KOPT-K1 (cell line): ENCODE results near the gene CEND1.

Source experiments
- H3K27ac ChIP-seq: fragments of 200-600 bp; sonication (generic); 2 replicates; pipeline ENCODE4 v1.5.1; 2016; ENCODE audit warnings: antibody characterized with exemption, mild to moderate bottlenecking, low read depth, low read length; ENCODE audit not compliant: poor library complexity, severe bottlenecking
- H3K36me3 ChIP-seq: fragments of 200-600 bp; sonication (generic); 2 replicates; pipeline ENCODE4 v1.5.1; 2017; ENCODE audit warnings: antibody characterized with exemption, mild to moderate bottlenecking, low read length, moderate library complexity; ENCODE audit not compliant: insufficient read depth
- H3K9me3 ChIP-seq: fragments of 200-600 bp; sonication (generic); 2 replicates; pipeline ENCODE4 v1.5.1; 2017; ENCODE audit warnings: antibody characterized with exemption, low read length, mild to moderate bottlenecking; ENCODE audit not compliant: insufficient read depth, poor library complexity, severe bottlenecking

CEND1 gene

DNA sequence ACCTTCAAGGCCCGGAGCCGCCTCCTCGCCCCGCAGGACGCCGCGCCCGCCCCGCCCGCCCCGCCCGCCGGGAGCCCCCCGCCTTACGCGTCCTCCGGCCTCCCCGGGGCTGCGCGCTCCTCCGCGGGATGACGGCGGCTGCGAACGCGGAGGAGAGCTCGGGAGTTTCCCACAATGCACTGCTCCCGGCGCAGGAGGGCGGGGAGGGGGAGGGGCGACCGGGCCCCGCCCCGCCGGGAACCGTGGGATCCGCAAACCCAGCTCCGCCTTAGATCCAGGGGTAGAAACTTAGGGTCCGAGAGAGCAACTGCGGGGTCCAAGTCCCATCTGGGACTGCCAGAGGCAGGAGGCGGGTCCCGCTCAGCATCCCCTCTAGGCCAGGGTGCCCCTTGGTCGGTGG lies at the start of gene CEND1:
Gene CEND1, minus strand, starts transcription at position 148 of the 400 bp plus-strand sequence. CDS start 1,514 bp downstream, outside the sequence.
- H3K9me3 ChIP-seq, result no peaks in the 10 kb centered on the region
- peaks cover 40% of the 10 kb centered on the region; the same call in 1 of the 2 replicates for H3K36me3 ChIP-seq
- no peak within 1 kb of the TSS for H3K27ac ChIP-seq

DNA sequence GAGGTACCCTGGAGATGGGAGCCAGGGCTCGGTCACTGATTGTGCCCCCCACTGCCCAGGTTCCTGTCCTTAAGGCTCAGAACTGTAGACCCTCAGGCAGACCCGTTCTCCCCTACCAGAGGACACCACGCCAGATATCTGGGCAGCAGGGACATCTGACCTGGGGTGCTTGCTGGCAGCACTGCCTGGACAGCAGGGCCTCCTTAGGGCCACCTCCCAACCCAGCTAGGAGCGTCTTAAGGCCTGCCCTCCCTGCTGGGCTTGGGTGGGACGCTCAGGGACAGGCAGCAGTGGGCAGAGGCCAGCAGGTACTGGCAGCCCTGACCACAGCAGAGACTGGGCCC lies 49.4 kb upstream of the CEND1 start:
- peaks cover 47% of the 10 kb centered on the region for H3K36me3 ChIP-seq

DNA sequence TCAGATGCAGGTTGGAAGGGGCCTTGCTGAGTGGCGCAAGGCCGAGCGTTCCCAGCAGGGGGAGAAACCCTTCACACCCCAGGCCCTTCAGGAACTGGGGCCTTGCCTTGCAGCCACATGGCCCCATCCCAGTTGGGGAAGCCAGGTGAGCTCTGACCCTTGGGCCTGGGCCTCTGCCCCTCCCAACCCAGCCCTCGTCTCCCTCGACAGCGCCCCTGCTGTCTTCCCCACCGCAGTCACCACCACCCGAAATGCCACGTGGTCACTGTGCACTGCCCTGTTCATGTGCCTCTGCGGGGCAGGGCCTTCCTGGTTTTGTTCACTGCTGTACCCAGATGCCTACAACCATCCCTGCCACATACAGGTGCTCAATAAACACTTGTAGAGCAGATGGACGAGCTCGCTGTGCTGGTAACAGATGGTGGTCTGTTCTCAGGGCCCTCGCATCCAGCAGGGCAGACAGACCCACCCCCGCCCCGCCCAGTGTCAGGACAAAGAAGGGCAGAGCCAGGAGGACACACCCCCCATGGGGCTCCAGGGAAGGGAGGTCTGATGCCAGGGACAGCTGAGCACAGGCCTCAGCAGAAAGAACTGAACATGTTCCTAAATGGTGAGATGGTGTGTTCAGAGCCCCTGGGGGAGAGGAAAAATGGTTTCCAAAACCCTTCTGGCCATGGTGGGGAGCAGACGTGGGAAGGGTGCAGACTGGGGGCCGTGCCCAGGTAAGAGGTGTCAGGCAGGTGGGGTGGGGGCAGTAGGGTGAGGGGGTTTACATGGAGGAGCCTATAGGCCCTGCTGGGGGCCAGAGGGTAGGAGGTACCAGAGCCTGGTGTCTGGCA lies 48.8 kb upstream of the CEND1 start:
- H3K27ac ChIP-seq, result no peak overlapping the region
- H3K36me3 ChIP-seq, result peaks cover 47% of the 10 kb centered on the region
- H3K9me3 ChIP-seq, result no peaks in the 10 kb centered on the region

More for the DNA sequence above, 49.4 kb upstream of the CEND1 start:
- H3K9me3 ChIP-seq, result no peaks in the 10 kb centered on the region
- no peak overlapping the region for H3K27ac ChIP-seq

DNA sequence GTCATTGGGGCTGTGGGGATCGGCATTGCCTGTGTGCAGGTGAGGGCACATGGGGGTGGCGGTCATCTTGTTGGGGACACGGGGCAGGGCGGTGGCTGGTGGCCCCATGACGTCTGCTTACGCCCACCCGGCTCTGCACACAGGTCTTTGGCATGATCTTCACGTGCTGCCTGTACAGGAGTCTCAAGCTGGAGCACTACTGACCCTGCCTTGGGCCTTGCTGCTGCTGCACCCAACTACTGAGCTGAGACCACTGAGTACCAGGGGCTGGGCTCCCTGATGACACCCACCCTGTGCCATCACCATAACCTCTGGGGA lies 48.1 kb upstream of the CEND1 start:
- Histone ChIP-seq H3K36me3 (peaks cover 47% of the 10 kb centered on the region), H3K9me3 (no peaks in the 10 kb centered on the region), H3K27ac (no peak overlapping the region)

DNA sequence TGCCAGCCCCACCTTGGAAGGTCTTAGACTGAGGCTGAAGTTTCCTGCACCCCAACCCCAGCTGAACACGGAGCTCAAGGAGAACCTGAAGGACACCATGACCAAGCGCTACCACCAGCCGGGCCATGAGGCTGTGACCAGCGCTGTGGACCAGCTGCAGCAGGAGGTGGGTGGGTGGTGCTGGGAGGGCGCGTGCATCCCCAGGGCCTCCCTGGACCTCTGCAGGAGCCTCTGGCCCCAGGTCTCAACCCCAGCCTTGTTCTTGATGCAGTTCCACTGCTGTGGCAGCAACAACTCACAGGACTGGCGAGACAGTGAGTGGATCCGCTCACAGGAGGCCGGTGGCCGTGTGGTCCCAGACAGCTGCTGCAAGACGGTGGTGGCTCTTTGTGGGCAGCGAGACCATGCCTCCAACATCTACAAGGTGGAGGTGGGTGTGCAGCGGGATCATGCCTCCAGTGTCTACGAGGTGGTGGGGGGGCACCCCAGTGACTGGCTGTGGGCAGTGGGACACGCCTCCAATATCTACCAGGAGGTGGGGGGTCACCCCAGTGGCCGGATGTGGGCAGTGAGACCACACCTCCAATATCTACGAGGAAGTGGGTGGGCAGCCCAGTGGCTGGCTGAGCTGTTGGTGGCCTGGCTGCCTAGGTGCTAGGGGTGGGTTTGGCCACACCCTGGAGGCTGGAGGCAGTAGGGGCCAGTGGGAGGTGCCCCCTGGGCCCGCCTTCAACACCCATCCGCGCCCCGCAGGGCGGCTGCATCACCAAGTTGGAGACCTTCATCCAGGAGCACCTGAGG lies 47.5 kb upstream of the CEND1 start:
- no peaks in the 10 kb centered on the region for H3K9me3 ChIP-seq
- H3K36me3 ChIP-seq, result peaks cover 47% of the 10 kb centered on the region
- no peak overlapping the region for H3K27ac ChIP-seq

DNA sequence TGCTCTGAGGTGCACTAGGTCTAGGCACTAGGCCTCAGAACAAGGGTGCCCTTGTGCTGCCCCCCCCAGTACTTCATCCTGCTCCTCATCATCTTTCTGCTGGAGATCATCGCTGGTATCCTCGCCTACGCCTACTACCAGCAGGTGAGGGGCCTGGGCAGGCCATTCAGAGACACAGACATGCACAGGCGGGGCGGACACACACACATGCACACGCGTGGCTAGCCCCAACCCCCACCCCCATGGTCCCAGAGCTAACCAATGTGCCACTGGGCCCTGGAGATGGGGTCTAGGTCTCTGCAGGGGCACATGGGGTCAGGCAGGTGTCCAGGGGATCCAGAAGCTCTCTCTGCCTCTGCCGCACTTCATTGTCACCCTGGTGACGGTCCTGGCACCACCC lies 46.8 kb upstream of the CEND1 start:
- H3K36me3 ChIP-seq, result peaks cover 47% of the 10 kb centered on the region
- H3K9me3 ChIP-seq, result no peaks in the 10 kb centered on the region
- no peak overlapping the region for H3K27ac ChIP-seq

DNA sequence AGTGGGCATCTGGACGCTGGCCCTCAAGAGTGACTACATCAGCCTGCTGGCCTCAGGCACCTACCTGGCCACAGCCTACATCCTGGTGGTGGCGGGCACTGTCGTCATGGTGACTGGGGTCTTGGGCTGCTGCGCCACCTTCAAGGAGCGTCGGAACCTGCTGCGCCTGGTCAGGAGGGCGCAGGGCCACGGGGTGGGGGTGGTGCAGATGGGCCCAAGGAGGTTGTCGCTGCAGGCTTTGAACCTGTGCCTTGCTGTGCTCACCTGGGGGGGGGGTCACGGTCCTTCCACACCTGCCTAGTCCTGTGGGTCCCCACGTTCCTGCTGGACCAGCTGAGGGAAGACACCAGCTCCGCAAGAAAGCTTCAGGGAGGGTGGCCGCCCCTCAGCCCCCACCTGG lies 46.4 kb upstream of the CEND1 start:
- H3K27ac ChIP-seq, result no peak overlapping the region
- H3K36me3 ChIP-seq, result peaks cover 47% of the 10 kb centered on the region
- no peaks in the 10 kb centered on the region for H3K9me3 ChIP-seq

DNA sequence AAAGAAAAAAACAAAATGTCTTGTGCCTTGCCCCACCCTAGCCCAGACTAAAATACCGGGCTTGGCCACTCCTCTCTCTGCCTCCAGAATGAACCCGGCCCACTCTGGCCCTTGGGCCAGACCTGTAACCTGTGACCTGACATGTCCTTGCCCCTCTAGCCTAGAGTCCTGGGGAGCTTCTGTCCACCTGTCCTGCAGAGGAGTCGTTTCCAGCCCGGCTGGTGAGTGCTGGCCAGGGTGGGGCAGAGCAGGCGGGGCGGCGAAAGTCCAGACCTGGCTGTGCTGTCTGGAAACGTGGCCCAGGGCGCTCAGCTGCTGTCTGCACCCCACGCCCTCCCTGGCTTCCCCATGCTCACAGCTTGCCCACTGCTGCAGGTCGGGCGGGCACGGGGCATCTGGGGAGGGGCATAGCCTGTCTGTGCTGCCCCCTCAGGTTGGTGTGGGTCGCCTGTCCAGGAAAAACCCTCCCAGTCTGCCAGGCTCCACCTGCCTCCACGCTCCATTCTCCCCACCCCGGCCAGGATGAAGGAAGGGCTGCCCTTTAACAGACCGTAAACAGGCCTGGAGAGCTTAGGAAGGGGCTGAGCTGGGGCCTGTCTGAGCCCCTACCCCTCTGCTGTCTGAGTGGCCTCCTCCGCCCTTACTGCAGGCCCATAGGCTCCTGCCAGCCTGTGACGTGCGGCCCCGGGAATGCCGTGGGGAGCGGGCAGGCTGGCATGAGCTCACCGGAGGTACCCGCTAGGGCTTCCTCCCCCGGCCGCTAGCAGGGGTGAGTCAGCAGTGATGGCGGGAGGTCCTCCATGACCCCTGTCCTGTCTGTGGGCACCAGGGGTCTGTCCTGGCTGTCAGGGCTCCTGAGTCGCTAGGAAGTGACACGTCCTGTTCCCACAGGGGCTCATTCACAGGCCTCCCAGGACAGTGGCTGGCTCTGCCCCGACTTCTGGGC lies 44.8 kb upstream of the CEND1 start:
- no peak overlapping the region for H3K27ac ChIP-seq
- H3K9me3 ChIP-seq, result no peaks in the 10 kb centered on the region
- H3K36me3 ChIP-seq, result peaks cover 33% of the 10 kb centered on the region

DNA sequence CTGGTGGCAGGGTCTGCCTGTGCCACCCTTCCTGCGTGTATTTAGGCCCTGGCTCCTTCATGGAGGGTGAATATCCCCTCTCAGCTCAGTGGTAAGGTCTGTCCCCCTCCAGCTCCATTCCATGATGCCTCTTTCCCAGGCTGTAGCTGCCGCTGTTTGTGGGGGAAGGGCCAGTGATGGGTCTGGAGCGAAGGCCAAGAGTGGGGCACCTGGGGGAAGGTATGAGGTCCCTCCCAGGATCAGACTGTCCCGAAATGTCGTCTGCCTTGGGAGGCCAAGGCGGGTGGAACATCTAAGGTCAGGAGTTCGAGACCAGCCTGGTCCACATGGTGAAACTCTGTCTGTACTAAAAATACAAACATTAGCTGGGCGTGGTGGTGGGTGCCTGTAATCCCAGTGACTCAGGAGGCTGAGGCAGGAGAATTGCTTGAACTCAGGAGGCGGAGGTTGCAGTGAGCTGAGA lies 44.0 kb upstream of the CEND1 start:
- H3K9me3 ChIP-seq, result no peaks in the 10 kb centered on the region
- H3K27ac ChIP-seq, result no peak overlapping the region
- H3K36me3 ChIP-seq, result peaks cover 25% of the 10 kb centered on the region

DNA sequence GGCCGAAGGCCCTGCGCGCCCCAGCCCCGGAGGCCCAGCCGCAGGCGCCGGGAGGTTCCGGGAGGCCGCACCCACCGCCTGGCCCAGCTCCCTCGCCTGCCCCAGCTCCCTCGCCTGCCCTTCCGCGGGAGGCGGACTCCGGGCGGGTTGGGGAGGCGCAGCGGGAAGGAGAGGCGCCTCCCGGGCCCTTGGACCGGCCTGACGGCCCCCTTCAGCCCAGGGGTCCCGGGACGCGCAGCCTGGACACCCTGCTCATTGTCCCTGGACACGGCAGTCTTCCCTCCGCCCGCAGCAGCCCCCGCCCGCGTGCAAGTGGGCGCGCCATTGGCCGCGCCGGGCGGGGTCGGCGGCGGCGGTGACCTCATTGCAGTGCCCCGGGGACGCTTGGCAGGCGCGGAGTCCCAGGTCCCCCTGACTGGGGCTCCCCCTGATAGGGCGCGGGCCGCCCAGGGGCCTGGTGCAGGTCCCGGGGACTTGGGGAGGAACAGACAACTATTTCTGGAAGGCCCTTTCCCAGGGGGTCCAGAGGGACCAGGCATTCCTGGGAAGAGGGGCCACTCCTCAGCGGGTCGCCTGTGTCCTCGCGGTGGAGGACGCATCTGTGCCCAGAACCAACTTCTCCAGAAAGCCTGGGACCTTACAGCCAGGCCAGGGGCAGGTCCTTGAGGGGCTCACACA lies 43.4 kb upstream of the CEND1 start:
- no peak overlapping the region for H3K27ac ChIP-seq
- no peaks in the 10 kb centered on the region for H3K9me3 ChIP-seq
- H3K36me3 ChIP-seq, result peaks cover 19% of the 10 kb centered on the region; the same call in 1 of the 2 replicates

DNA sequence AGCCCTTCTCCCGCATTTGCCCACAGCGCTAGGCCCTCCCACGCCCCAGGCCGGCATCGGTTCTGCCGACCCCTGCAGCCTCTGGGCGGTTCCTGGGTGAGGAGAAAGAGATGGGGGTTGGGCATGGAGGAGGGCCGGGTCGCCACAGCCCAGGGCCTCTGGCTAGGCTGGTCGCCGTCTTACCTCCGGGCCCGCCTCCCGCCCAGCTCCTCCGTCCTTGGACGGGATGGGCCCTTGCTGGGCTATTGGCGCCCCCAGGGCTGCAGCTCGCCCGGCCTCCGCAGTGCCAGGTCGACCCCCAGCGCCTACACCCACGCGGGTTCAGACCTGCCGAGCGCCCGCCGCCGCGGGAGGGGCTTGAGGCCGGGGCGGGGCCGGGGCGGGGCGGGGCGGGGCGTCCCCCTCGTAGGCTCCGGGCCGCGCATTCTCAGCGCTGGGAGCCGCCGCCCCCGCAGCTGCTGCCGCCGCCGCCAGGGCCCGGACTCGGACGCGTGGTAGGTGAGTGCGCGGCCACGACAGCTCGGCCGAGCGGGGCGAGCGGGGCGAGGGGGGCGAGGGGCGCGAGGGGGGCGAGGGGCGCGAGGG lies 42.7 kb upstream of the CEND1 start, which contains the start of gene CD151:
Gene CD151, plus strand, starts transcription at position 424 of the 585 bp plus-strand sequence. CDS start 3,118 bp downstream, outside the sequence.
- Histone ChIP-seq H3K27ac (no peak within 1 kb of the TSS), H3K36me3 (peaks cover 13% of the 10 kb centered on the region; the same call in 1 of the 2 replicates), H3K9me3 (no peaks in the 10 kb centered on the region)

DNA sequence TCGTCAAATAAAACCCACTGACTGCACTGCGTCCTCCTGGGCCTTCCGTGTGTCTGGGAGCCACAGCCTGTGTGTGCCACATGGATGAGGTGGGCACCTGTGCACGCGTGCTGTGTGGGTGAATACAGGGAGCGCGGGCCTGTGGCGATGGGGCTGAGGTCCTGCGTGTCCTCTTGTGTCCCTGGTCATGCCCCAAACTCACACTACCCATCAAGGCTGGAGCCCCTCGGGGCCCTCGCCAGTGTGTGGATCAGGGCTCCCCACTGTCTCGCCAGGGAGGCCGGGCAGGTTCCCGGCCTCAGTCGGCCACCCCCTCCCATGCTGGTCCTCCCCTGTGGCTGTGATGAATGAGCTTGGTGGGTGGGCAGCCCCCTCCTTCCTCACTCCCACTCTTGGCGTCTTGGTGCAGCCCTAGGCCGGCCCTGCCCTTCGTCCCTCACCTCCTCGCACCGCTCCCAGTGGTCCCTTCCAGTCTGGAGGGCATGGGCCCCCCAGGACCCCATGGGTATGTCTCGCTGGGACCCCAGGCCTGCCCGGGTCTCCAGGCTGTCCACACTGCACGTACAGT lies 42.2 kb upstream of the CEND1 start:
- Histone ChIP-seq H3K9me3 (no peaks in the 10 kb centered on the region), H3K27ac (no peak overlapping the region), H3K36me3 (peaks cover 7% of the 10 kb centered on the region; the same call in 1 of the 2 replicates)

DNA sequence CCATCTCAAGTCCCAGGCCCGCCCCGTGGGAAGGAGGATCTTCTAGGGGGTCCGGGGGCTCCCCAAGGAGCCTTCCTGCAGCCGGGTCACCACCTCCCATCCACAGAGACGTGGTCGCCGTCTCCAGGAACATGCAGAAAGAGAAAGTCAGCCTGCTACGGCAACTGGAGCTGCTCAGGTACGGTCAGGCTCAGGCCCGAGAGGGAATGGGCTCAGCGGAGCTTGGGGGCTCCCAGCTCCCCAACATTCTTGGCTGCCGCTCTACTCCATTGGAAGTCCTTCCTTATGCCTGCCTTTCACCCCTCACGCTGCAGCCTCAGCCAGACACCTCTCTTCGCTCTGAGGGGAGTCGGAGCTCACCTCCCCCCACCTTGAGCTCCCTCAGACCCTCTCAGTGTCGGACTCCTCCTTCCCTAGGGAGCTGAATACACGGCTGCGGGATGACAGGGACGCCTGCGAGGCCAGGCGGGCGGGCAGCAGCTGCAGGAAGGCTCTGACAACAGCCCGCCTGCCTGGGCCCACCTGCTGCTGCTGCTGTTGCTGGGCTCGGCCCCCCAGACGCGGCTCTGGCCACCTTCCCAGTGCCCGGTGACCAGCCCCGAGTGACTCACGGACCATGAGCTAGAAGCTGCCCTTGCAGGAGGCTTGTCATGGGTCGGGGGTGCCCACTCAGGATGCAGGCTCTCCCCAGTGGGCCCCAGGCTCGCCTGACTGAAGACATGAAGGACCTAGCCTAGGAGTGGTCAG lies 41.4 kb upstream of the CEND1 start:
- H3K36me3 ChIP-seq, result 0 out of 2 replicates have a peak, but pooled peaks cover under 1% of the 10 kb centered on the region
- no peaks in the 10 kb centered on the region for H3K9me3 ChIP-seq
- H3K27ac ChIP-seq, result no peak overlapping the region
